HG03097 (cell line): Measurements from ENCODE around the gene PRKN.

Source experiments
- ATAC-seq: cut with Tn5 transposase; IDR thresholded peaks from one replicate; pipeline ENCODE4 v1.9.1; 2021; ENCODE audit not compliant: unreplicated experiment, low FRiP score

Gene PRKN

DNA sequence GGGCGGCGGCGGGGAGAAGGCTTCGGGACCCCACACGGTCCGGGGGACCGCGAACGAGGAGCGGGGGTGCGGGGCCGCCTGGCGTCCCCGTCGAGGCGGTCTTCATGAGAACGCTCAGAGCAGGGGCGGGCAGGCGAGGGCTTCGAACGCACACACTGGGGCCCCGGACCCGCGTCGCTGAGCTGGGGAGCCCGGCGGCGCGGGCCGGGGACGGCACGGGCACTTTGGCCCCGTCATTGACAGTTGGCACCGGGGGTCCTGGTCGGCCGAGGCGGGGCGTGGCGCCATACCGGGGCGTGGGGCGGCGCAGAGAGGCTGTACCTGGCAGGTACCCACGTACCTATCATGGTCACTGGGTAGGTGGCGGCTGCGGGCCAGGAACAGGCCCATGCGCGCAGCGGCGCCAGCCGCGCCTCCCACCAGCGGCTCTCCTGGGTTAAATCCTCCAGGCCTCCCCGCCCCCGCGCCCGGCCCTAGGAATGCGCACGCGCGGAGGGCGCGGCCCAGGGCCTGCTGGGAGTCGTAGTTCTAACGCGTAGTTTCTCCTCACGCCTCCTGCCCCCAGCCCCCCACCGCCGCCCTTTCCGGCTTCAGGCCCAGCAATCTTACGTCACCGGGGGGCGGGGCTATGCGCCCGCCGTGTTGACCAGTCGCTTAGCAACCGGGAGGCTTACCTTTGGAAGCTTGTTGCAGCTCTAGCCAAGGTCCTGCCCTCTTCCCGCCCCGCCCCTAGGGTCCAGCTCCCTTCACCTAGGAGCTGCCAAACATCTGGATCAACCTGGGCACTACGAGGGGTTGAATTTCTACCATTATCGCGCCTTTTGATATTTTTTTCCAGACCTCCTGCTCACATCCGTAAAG, at the start of gene PRKN, which contains the start of gene PACRG:
PRKN (minus strand) TSS at position 445 of the 861 bp plus-strand sequence.
PACRG (plus strand) TSS at position 653 of the 861 bp plus-strand sequence.
- peak; percentile 99 for ATAC-seq

DNA sequence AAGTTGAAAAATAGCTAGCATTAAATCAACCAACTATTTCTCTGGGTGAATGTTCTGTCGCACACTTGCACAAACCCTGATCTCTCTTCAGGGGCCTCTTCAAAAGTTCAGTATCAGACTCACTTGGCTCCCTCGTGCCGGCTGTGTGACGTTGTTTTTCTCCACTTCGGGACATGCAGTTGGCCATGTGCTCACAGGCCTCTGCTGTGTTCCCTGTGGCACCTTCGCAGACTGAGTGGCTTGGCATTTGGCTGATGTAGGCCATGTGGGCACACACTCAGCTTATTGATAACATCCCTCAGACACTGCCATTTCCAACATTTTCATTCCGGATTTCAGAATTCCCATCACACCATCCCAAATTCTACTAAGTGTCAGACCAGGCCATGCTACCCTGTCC, 49.5 kb upstream of the PRKN start:
- no peak for ATAC-seq

DNA sequence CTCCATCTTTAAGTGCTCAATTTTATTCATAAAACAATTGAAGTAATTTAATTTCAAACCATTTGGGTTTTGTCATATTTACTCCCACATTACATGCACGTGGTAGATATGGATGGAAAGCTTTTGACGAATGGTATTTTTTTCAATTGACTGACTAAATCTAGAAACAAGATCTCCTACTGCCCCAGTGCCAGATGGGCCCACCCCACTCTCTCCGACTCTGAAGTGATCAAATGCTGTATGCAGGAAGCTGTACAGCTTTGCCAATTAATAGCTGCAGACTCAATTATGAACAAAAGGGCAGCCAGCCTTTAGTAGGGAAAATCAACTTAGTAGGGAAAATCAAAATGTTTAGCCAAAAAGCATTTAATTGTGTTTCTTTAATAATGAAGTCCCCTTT, 46.4 kb upstream of the PRKN start:
- ATAC-seq = no peak

DNA sequence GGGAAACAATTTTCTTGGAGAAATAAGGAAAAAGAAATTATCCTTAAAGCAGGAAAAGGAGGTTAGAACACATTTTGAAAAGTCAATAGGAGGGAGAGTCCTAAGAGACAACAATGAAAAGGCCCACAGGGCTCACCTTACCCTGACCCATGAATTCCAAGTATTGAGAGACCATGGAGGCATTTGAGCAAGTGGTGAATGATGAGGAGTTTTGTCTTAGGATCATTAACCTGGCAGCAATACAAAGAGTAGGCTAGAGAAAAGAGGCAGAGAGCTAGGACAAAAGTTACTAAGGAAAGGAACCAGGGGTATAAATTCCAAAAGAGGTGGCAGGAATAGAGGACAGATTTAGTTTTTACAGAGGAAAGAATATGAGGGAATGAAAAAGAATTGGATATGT, 44.9 kb upstream of the PRKN start:
- no peak for ATAC-seq

DNA sequence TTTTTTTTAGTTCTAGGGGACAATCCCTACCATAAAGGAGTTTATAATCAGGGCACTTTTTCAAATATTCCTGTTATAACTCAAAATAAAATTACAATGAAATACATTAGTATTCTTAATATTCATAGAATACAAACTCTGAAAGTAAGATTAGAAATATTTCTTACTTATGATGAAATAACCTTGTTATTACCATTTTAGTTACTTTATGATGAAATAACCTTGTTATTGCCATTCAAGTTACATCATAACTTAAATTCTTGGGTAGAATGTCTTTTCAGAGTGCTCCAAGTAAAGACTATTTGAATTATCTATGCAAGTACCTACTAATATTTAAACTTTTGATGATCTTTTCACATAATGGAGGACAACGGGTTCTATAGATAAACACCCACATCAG, 43.4 kb upstream of the PRKN start:
- ATAC-seq = no peak

DNA sequence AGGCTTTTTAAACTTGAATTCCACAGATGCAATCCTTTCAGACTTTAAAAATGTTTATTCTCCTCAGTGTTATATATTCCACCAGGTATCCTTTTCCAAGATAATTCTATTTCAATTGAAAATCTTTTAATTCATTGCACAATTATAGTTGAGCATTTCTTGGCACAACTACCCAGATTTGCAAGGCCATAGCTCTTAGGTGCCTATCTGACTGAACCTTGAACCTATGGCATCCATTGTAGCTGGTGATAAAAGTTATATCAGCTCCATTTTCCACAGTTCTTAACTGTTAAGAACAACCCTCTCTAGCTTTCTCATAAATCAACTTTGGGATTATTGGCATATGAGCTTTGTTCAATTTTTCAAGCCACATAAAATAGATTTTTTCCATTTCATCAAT, 42.6 kb upstream of the PRKN start:
- ATAC-seq = no peak

DNA sequence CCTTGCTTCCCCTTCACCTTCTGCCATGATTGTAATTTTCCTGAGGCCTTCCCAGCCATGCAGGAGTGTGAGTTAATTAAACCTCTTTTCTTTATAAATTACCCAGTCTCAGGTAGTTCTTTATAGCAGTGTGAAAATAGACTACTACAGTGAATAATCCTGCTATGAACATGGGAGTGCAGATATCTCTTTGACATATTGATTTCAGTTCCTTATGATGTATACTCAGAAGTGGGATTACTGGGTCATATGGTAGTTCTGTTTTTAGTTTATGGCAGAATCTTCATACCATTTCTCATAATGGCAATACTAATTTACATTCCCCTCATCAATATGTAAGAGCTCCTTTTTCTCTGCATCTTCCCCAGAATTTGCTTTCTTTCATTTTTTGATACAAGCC, 26.2 kb upstream of the PRKN start:
- no peak for ATAC-seq

DNA sequence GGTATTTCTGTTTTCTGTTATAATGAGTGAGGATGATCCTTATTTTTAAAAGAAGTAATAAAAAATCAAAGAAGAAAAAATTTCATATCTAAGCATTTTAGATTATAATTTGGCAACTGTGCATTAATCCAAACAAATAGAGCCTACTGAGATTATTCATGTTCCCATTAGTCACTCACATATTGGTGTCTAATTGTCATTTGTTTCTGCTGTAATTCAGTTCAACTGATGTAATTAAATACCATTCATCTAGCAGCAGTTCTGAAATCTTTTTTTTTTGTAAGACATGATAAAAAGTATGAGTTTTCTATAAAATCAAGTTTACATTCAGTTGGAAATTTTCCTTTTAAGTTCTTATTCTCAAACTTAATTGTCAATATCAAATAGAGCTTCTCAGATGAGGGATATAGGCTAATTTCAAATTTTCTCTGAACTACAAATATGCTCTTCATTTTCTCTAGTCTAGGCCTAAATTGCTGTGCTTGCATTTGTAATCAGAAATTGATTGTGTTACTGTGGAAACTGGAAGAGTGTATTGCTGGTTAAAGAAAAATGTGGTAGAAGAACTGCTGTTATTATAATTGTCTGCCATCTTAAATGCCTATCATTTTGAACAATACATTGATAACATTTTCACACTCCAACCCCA, 23.8 kb upstream of the PRKN start:
- no peak for ATAC-seq

DNA sequence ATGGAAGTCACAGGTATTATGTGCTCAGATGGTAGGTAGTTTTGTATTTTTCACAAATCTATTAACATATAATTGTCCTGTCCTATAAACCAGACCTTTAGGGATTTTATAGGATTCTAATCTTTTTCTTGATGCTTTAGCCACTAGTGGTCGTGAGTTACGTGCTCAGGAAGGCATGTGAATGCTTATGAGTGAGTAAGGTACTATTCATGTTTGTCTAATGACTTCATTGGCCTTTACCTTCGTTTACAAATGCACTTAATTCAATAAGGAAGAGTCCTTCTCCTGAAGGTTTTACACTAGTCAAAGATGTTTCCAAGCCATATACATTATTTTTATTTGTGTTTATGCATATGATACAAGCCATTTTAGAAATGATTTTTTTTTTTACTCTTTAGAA, 23.2 kb upstream of the PRKN start:
- ATAC-seq = no peak

DNA sequence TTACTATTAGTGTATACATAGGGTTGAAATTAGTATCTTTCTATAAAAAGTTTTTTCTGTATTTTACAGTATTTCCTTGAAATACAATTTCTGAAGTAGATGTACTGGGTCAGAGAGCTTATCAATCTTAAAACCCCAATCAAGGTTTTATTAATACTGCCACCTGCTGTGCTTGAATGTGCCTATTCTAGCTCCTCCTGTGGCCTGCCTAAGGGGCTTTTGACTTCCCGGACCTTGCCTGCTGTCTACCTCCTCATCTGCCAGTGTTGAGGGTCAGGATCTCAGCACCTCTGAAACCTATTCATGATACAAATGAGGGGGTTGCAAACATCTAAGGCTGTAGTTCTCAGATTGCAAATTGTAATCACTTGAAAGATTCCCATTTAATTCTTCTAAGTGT, 9.4 kb upstream of the PRKN start:
- no peak for ATAC-seq

DNA sequence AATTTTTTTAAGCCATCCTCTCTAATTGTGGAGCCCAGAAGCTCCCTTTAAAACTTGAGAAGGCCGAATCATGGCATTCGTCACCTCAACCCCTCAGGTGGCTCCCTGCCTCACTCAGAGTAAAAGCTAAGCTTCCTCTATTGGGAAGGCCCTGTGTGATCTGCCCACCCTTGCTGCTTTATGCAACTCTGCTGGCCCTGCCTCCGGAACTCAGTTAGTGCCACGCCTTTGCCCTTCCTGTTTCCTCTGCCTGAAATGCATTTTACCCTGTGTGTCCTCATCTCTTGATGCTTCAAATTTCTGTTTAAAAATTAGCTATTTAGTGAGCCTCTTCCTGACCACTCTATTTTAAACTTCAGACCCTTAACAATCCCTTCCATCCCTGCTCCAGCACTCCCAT, 5.9 kb upstream of the PRKN start:
- ATAC-seq = no peak

DNA sequence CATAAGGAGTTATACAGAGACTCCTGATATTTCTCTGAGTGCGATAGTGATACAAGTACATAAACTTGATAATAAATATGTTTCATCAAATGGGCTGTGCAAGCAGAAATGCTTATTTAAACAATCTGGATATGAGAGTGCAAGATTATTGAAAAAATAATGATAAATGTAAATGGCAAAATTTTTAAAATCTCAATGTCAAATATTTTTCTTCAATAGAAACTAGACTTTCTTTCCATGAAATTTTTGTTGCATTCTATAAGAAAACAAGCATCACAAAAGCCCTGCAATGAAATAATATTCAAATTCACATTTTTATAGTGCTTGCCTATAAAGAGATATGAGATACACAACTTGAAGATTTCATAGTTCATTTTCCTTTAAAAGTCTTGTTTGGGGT, 2.9 kb upstream of the PRKN start:
- ATAC-seq = no peak

DNA sequence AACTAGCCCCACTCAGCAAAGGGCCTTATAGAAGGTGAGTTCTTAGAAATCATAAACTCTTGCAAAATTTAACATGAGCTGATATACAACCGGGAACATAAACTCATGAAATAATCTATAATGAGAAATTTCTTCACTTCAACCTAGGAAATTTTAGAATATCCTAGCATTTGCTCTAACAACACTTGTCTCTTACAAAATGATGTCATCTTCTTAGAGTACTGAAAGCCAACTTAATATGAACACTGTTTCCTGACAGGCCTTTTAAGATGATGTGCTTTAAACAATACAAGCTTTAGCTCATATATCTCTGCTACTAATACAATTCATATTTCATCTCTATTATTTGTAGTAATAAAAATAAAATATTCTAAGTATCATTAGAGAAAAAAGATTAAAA, 1.1 kb upstream of the PRKN start:
- ATAC-seq = no peak

DNA sequence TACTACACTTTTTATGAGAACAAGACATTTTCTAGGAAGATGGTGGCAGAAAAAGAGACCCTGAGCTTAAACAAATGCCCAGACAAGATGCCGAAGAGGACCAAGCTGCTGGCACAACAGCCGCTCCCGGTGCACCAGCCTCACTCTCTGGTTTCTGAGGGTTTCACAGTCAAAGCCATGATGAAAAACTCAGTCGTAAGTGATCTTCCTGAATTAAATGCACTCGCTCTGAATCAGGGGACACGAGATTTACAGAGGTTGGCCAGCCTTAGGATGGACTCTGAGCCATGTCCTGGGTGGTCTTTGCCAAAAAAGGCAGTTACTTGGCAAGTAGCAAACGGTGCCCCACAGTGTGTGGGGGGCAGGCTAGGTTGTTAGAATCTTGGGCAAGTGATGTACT, 631 bp upstream of the PRKN start:
- ATAC-seq = no peak

DNA sequence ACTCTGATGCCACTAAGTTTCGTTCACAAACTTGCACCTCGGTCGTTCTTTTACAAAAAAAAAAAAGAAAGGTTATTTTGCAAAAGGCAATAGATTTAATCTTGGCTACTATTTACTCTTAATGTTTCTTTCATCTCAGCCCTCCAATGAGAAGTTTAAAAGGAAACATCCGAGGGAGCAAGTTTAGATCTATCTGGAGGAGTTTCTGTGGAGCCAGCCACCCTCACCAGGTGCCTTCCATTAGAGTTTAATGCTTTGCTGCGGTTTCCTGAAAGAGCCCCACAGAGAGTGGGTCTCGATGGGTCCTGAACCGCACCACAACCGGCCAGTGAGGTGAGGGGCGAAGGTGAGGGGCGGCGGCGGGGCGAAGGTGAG, 632 bp downstream of the PRKN start:
- no peak for ATAC-seq

DNA sequence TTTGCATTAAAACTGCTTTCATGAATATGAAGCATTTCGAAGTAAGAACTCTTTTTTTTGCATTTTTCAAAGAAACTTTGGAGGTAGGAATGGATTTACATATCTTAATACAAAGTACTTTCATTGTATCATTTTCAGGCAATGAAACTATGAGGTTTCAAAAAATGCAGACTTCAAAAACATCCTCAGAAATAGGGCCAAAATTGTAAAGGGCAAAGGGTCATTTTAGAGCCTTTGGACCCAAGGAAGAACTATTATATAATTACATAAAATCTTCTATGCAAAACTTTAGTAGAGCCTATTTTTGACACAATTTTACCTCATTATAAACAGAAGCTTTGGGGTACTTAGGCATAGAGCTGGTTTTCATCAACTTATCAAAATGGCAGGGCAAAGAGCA, 4.9 kb downstream of the PRKN start:
- no peak for ATAC-seq

DNA sequence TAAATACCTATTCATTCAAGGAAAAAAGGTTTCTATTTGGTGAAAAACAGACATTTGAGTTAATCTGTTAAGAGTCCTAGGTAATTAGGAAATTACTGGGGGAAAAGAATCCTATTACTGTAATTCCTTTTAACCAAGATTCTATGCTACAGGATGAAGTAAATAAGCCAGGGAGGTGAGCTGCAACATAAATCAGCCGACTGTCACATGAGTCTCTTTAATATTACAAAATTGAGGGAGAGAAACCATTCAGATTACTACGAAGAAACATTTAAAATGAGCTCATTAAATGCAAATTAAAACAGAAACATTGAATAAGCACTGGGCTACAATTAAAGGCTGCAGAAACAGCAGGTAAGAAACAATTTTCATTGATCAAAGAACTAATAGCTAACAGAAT, 5.3 kb downstream of the PRKN start:
- ATAC-seq = no peak

DNA sequence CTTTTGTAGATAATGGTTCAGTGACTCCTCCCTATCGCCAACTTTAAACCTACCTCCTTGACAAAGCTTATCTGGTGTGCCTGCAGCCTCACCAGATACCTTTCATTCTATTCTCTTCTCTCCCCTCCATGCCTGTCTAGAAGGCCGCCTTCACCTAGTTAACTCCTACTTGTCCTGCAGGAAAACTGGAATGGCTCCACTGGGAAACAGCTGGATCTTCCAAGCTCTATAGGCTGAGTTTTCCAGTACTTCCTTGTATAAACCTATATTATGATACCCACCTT, 6.2 kb downstream of the PRKN start:
- ATAC-seq = no peak

DNA sequence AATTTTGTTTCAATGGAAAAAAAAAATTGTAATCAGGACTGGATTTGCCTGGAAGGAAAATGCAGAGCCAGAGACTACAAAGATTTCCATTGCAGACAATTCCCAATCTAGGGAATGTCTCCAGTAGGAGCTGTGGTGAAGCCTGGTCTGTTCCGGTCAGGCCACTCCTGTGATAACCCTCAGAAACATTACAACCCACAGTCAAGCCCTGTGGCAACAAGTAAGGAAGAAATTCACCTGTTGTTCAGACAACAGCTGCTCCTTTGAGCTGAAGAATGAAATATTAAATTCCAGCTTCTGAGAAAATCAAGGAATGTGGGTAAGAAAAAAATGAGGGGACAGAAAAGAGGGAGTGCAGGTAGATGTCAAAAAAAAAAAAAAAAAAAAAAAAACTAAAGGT, 8.0 kb downstream of the PRKN start:
- no peak for ATAC-seq

DNA sequence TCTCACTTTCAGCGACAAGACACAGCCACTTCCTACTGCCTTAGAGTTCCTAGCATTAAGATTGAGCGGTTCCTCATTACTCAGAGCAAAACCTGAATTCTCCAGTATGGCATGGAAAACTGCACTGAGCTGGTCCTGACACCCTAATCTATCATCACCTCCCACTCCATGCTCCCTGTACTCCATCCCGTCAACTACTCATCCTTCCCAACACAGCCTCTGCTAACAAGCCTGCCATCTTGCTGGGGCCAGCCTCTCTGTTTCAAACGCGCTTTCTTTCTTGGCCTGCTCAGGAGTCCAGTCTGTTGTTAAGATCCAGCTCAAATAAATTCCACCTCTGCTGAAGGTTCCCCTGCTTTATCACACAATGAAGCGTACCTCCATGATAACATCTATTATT, 12.0 kb downstream of the PRKN start:
- ATAC-seq = no peak

DNA sequence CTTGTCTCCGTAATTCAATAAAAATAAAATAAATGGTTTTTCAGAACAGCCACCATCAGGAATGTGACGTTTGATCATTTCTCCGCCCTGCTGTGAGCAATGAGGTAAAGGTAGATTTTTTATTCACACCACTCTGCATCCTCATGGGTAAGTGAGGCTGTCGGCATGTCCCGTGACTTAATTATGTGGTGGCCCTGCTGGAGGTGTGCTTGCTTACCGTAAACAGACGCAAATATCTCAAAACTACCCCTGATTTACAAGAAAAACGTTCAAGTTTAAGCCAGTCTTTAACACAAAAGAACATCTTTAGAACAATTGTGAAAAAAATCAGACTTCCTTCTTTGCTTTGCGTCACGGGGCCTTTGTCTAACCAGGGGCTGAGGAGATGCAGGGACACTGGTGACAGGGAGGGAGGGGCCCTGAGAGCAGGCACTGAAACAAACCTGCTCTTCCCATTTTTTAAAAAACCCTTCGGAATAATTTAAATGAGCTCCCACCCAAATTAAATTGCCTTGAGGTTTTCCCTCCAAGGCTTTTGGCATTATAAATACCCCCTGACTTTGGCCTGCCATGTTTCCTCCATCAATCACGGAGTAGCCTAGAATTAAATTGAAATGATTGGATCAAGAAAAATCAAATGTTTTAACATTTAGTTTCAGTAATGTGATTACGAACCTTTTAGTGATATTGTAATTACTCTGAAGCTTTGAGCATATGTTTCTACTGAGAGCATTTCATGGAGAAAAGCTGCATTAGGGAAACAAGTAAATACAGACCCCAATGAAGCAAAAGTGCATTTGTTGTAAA, 13.4 kb downstream of the PRKN start:
- no peak for ATAC-seq

DNA sequence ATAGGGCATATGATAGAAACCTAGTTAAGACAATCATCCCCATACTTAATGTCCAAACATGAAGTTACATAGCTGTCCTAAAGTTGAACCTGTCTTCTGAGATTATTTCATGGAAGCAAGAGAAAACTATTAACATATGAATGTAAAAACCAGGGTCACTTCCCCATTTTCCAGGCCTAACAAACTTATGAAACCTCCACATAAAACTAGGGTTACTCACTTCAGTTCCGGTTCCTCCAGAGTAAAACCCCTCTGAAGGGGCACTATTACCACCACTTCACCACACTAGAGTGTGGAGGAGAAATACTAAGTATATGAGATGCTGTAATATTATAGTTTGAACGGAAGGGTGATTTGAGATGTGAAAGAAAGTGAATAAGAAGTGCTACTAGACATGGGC, 14.9 kb downstream of the PRKN start:
- no peak for ATAC-seq
